Neural progenitor cell (in vitro differentiated cells): ENCODE results near the gene HBG1.

Experiments
- CTCF ChIP-seq: fragments of 200-600 bp; sonication (generic); IDR thresholded peaks from 2 replicates; pipeline ENCODE4 v1.5.1; 2017; ENCODE audit warnings: antibody characterized with exemption, mild to moderate bottlenecking
- EZH2 ChIP-seq: fragments of 200-600 bp; sonication (generic); IDR thresholded peaks from 2 replicates; pipeline ENCODE4 v1.6.1; 2017; ENCODE audit warnings: antibody characterized with exemption, mild to moderate bottlenecking, moderate library complexity
- EZH2phosphoT487 ChIP-seq: fragments of 200-600 bp; sonication (generic); IDR thresholded peaks from 2 replicates; pipeline ENCODE4 v1.6.1; 2017; ENCODE audit warnings: antibody characterized with exemption

- TF ChIP-seq CTCF (no peak), EZH2 (no peak), EZH2phosphoT487 (no peak)
These were observed 16.8 kb downstream of the HBG1 start for GRCh38 chr11:5232821-5233220.
